C4-2B (cell line): ENCODE measurements around the gene EPN1.

Source experiments
- H3K27ac ChIP-seq: fragments of 450-650 bp; 2 replicates; pipeline ENCODE4 v1.5.1; 2017
- ZFX ChIP-seq: fragments of 450-650 bp; IDR thresholded peaks from 2 replicates; pipeline ENCODE4 v1.6.1; 2017
- TF ChIP-seq, protein P1 (sequence below): fragments of 450-650 bp; conservative IDR thresholded peaks from 2 replicates; pipeline ENCODE4 v1.5.1; 2017; ENCODE audit warnings: mild to moderate bottlenecking

Gene EPN1

DNA sequence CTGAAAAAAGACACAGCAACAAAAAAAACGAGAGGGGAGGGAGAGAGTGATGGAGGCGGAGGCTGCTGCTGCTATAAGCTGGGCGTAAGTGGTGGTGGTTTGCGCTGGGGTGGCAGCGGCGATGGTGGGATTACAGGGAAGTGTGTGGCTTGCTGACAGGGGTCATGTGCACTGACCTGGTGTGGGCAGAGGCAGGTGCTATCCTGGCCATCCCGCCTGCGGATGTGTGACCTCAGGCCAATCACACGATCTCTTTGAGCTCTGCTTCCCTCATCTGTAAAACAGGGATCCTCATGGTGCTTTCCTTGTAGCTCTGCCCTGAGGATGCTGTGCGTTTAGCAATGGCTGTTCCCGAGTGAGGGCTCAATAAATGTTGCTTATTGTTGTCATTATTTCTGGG lies 37.5 kb upstream of the EPN1 start:
- TF ChIP-seq, protein P1, sequence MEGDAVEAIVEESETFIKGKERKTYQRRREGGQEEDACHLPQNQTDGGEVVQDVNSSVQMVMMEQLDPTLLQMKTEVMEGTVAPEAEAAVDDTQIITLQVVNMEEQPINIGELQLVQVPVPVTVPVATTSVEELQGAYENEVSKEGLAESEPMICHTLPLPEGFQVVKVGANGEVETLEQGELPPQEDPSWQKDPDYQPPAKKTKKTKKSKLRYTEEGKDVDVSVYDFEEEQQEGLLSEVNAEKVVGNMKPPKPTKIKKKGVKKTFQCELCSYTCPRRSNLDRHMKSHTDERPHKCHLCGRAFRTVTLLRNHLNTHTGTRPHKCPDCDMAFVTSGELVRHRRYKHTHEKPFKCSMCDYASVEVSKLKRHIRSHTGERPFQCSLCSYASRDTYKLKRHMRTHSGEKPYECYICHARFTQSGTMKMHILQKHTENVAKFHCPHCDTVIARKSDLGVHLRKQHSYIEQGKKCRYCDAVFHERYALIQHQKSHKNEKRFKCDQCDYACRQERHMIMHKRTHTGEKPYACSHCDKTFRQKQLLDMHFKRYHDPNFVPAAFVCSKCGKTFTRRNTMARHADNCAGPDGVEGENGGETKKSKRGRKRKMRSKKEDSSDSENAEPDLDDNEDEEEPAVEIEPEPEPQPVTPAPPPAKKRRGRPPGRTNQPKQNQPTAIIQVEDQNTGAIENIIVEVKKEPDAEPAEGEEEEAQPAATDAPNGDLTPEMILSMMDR = no peak
- no peak for TF ChIP-seq ZFX
- no peak overlapping the region for H3K27ac ChIP-seq

DNA sequence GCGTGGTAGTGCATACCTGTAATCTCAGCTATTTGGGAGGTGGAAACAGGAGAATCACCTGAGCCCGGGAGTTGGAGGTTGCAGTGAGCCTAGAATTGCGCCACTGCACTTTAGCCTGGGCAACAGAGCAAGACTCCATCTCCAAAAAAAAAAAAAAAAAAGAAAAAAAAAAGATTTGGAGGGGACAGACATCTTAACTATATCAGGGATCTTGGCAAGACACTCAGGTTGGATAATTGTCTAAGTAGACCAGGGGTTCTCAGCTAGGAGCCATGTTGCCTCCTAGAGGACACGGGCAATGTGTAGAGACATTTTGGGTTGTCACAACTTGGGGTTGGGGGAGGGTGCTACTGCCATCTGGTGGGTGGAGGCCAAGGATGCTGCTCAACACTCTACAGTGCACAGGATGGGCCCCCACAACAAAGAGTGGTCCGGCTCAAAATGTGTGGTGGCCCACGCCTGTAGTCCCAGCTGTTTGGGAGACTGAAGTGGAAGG lies 36.1 kb upstream of the EPN1 start:
- H3K27ac ChIP-seq = peak overlapping the region; percentile 93
- no peak for TF ChIP-seq ZFX
- TF ChIP-seq, protein P1 = peak; percentile 39

DNA sequence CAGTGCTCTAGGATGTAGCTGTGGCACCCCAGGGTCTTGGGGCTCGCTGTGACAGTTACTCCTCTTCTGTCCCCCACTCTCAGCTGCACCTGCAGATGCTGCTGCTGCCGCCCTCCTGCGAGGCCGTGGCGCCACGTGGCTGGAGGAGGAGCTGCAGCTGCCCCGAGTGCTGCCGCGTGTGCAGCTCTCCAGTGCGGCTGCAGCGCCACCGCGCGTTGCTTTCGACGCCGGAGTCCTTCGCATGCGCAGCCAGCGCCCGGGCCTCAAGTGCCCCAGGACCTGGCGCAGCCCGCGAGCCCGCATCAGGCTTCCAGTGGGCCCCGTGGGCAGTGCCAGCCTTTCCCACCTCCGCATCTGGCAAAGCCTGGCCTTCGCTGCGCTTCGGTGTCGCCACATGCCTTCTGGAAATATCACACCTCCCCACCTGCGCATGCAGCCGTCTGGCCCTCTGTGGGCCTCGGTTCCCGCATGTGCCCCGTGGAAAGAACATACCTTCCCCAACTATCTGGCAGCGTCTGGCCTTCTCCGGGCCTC lies 34.9 kb upstream of the EPN1 start:
- peak overlapping the region; percentile 93 for H3K27ac ChIP-seq

DNA sequence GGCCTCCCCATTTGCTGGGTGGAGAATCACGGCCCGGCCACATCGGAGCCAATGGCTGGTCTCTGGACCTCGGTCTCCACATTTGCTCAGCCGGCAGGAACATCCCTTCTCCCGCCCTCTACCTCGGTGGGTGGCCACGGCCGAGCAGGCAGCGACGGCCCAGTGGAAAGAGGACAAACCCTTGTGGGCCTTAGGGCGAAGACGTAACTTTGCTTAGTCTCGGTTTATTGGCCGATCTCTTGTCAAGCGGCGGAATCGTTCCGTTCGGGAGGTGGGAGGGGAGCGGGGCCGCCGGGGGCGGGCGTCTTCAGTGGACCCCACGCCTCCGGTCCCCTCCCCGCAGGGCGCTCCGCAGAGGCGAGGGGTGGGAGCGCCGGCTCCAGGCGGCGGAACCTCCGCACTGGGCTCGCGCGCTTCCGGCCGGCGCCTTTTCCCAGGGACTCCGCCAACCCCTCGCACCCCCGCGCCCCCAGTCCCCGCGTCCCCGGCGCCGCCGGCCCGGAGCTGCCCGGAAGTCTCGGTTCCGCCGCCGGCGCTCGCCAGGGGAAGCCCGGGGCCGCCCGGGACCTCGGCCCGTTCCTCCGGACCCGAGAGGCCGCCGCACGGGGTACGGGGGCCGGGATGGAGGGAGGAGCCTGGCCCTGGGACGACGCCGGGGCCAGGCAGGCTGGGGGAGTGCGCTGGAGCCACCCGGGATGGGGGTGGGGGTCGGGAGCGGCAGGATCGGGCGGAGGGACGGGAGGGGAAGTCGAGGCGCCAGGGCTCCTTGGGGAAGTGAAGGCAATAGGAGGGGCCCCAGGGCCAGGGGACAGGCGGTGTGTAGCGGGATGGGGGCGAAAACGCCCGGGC lies 34.2 kb upstream of the EPN1 start, which contains the start of gene ZNF580:
Gene ZNF580 (plus strand): TSS at position 426 of the 849 bp plus-strand sequence. CDS start 1,507 bp downstream, outside the sequence.
- peak; percentile 74 for TF ChIP-seq ZFX
- TF ChIP-seq, protein P1 = no peak

More for the DNA sequence above, 34.9 kb upstream of the EPN1 start:
- TF ChIP-seq, protein P1 = peak; percentile 93
- peak; percentile 86; the same call in 1 of the 2 replicates for TF ChIP-seq ZFX

DNA sequence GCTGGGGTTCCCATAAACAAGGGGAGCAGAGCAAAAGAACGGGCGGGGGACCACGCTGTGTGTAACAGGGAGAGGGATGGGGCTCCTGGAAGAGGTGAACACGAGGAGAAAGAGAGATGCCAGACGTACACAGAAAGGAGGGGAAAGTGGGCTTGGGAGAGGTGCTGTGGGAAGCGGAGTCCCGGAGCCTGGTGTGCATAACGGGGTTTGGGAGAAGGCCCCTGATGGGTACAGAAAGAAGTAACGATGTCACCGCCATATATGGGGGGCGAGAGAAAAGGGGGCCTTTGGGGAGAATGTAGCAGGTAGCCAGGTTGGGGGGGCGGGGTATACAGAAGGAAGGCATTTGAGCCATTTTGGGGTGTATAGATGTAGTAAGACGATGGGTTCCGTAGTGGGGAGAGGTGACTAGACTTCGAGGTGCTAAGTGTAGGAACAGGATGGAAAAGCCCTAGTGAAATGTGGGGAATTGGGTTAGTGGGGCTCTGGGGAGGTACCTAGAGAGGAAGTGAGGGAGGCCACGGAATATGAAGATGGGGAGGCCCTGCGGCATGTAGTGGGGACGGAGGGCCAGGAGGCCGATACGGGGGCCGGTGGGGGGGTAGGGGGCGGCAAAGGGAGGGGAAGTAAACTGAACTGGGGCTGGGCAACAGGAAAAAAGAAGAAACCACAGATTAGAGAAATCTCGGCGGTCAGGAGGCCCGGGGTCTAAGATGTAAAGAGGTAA lies 33.4 kb upstream of the EPN1 start:
- TF ChIP-seq ZFX = no peak
- TF ChIP-seq, protein P1 = no peak
- peak overlapping the region; percentile 93 for H3K27ac ChIP-seq

More for the DNA sequence above, 34.2 kb upstream of the EPN1 start, which contains the start of gene ZNF580:
- peak within 1 kb of the TSS; percentile 93 for H3K27ac ChIP-seq

DNA sequence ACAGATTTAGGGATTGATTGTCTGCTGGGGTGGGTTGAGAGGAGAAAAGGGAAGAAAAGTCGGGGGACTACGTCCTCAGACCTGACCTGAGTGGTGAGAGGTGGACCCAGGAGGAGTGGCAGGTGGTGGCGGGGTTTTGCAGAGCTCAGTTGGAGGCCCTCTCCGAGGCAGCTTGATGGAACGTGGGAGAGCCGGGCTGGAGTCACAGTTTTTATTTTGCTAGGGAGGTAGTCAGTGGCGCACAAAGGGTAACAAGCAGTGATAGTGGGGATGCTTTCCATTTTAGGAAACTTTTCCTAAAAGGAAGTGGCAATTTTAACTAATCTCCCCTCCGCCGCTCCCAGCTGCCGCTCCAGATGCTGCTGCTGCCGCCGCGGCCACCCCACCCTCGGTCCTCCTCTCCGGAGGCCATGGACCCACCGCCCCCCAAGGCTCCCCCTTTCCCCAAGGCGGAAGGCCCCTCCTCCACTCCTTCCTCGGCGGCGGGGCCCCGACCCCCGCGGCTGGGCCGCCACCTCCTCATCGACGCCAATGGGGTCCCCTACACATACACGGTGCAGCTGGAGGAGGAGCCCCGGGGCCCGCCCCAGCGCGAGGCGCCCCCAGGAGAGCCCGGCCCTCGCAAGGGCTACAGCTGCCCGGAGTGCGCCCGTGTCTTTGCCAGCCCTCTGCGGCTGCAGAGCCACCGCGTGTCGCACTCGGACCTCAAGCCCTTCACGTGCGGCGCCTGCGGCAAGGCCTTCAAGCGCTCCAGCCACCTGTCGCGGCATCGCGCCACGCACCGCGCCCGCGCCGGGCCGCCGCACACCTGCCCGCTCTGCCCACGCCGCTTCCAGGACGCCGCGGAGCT lies 32.6 kb upstream of the EPN1 start:
- H3K27ac ChIP-seq = peak overlapping the region; percentile 93
- TF ChIP-seq ZFX = peak; percentile 76
- TF ChIP-seq, protein P1 = no peak
